GM18519 (cell line): ENCODE data around the gene SLC19A1.

Source experiments
- ATAC-seq: cut with Tn5 transposase; IDR thresholded peaks from one replicate; pipeline ENCODE4 v1.9.1; 2021; ENCODE audit warnings: mild to moderate bottlenecking, moderate library complexity; ENCODE audit not compliant: unreplicated experiment, low FRiP score

SLC19A1 gene

GRCh38 chr21:45496968-45497845 is 45.0 kb downstream of the SLC19A1 start:
- ATAC-seq: no peak

GRCh38 chr21:45496151-45496967 is 45.9 kb downstream of the SLC19A1 start:
- ATAC-seq: no peak

GRCh38 chr21:45494851-45495680 is 47.2 kb downstream of the SLC19A1 start:
- no peak for ATAC-seq

- no peak for ATAC-seq
These were observed 47.9 kb downstream of the SLC19A1 start for GRCh38 chr21:45494135-45494850.

GRCh38 chr21:45493401-45494001 is 48.7 kb downstream of the SLC19A1 start:
- ATAC-seq: no peak

GRCh38 chr21:45492765-45493164 is 49.5 kb downstream of the SLC19A1 start:
- ATAC-seq: no peak

GRCh38 chr21:45491623-45492022 is 50.6 kb downstream of the SLC19A1 start:
- ATAC-seq: no peak

- ATAC-seq: no peak
These were observed 51.2 kb downstream of the SLC19A1 start for GRCh38 chr21:45491056-45491455.

- ATAC-seq: no peak
These were observed 52.0 kb downstream of the SLC19A1 start for GRCh38 chr21:45490049-45490731.

- no peak for ATAC-seq
These were observed 52.6 kb downstream of the SLC19A1 start for GRCh38 chr21:45489722-45489982.

- ATAC-seq: no peak
These were observed 53.1 kb downstream of the SLC19A1 start for GRCh38 chr21:45488931-45489721.

- no peak for ATAC-seq
These were observed 54.2 kb downstream of the SLC19A1 start for GRCh38 chr21:45487891-45488600.

GRCh38 chr21:45487161-45487806 is 55.0 kb downstream of the SLC19A1 start:
- no peak for ATAC-seq

- no peak for ATAC-seq
These were observed 55.6 kb downstream of the SLC19A1 start for GRCh38 chr21:45486443-45487160.

GRCh38 chr21:45485686-45486442 is 56.4 kb downstream of the SLC19A1 start:
- ATAC-seq: no peak

GRCh38 chr21:45484318-45484717 is 57.9 kb downstream of the SLC19A1 start:
- ATAC-seq: no peak
